Rectal smooth muscle tissue (tissue), 1 donor: Measurements from ENCODE around the gene KIF1A.

ENCODE experiments used
- H3K27ac ChIP-seq: one replicate; pipeline ENCODE4 v1.7.0; 2013; ENCODE audit warnings: low read depth, low read length, inconsistent platforms
- H3K27me3 ChIP-seq: one replicate; pipeline ENCODE4 v1.7.0; 2013; ENCODE audit warnings: low read length; ENCODE audit not compliant: control insufficient read depth, insufficient read depth
- H3K36me3 ChIP-seq: one replicate; pipeline ENCODE4 v1.7.0; 2013; ENCODE audit warnings: low read length; ENCODE audit not compliant: control insufficient read depth, insufficient read depth
- H3K4me1 ChIP-seq: one replicate; pipeline ENCODE4 v1.7.0; 2013; ENCODE audit warnings: low read length; ENCODE audit not compliant: control insufficient read depth, insufficient read depth
- H3K4me3 ChIP-seq: one replicate; pipeline ENCODE4 v1.7.0; 2013; ENCODE audit warnings: low read length
- H3K9ac ChIP-seq: one replicate; pipeline ENCODE4 v1.7.0; 2013; ENCODE audit warnings: low read length

Gene KIF1A

DNA sequence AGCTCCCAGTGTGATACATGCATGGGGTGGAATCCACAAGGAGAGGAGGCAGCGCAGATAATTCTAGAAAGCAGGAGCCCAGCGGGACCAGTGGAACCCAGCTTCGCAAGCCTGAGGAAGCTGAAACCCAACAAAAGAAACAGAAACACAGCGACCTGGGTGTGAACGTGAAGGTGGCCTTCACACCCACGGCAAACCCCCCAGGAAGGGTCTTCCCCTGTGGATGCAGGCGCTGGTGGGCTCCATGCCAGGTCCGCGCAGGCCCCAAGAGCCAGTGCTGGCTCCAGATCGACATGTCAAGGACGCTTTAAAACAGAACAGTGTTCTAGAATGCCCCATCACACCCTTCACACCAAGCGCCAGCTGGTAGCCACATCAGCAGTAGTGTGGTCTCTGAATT, 22.1 kb downstream of the KIF1A start:
- Histone ChIP-seq H3K4me1 (no peaks in the 10 kb centered on the region), H3K27me3 (no peaks in the 10 kb centered on the region), H3K36me3 (no peaks in the 10 kb centered on the region), H3K4me3 (no peak overlapping the region), H3K27ac (no peak overlapping the region), H3K9ac (no peak overlapping the region)

DNA sequence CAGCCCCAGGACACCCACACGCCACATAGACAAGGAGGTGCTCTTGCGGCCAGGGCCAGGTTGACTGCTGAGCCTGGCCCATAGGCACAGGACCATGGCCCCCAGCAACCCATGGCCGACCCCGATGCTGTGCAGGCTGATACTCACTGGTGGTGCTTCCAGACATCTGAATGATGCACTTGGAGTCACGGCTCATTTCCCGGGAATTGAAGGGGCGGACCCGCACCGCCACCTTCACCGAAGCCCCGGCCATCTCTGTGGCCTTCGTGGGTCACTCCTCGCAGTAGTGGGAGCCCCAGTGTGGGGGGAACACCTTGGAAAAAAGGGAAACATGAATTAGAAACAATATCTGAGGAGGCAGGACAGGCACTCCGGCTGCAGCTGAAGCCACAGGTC, 22.5 kb downstream of the KIF1A start:
- H3K27ac ChIP-seq = no peak overlapping the region
- no peak overlapping the region for H3K9ac ChIP-seq
- H3K4me1 ChIP-seq = no peaks in the 10 kb centered on the region
- no peak overlapping the region for H3K4me3 ChIP-seq
- no peaks in the 10 kb centered on the region for H3K36me3 ChIP-seq
- no peaks in the 10 kb centered on the region for H3K27me3 ChIP-seq

DNA sequence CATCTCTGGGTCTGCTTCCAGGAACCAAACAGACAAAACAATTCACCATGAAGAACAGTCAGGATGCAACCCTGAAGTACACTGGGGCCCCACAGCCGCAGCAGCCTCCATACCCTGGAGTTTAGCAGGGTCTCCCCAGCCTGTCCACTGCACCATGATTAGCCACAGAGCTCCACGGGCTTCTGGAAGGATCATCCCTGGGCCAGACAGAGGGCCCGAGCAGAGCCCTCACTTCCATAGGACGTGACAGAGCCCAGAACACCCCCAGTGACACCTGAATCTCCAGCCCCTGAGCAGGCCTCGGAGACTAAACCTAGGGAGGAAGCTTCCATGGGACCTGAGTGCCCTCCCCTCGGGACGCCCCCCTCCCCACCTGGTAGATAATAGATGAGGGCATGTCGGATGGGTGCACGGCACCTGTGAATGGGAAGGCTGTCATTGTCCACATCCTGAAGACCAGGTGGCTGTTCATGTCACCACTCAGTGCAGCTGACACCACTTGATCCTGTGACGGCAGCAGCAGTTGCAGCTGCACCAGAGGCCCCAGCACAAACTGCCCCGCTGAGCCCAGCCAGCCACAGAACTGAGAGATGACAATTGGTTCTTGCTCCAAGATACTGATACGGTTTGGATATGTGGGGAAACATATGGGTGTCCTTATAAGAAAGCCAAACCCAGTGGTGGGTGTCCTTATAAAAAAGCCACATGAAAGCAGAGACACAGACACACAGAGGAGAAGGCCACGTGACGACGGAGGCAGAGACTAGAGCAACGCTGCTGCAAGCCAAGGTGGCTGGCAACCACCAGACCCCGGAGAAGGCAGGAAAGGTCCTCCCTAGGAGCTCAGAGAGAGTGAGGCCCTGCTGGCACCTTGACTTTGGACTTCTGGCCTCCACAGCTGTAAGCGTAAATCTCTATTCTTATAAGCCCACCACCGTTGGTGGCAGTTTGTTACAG, 23.2 kb downstream of the KIF1A start:
- Histone ChIP-seq H3K4me1 (no peaks in the 10 kb centered on the region), H3K9ac (no peak overlapping the region), H3K27ac (no peak overlapping the region), H3K4me3 (no peak overlapping the region), H3K27me3 (no peaks in the 10 kb centered on the region), H3K36me3 (no peaks in the 10 kb centered on the region)

DNA sequence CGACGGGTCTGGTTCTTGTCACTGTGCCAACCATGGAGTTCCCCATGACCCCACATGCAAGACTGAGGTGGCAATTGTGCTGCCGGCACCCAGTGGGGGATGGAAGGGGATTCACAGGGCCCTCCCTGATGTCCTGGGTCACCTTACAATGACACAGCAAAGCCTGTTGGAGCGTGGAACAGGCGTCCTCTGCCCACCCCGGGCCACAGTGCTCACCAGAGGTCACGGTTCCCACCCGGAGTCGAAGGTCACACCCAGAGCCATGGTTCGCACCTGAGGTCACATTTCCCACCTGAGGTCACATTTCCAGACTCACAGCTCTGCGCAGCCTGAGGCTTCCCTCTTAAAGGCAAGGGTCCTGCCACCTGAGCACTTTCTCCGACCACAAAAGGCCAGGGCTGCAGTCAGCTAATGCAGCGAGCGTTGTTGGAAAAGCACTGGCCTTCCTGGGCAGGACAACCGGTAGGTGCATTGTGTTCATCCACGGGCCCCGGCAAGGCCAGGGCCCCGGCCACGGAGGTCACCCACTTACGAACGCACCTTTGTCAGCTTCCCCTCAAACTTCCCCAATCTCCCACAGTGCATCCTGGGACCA, 24.0 kb downstream of the KIF1A start:
- no peaks in the 10 kb centered on the region for H3K27me3 ChIP-seq
- no peaks in the 10 kb centered on the region for H3K4me1 ChIP-seq
- H3K36me3 ChIP-seq = no peaks in the 10 kb centered on the region
- no peak overlapping the region for H3K4me3 ChIP-seq
- H3K9ac ChIP-seq = no peak overlapping the region
- H3K27ac ChIP-seq = no peak overlapping the region

DNA sequence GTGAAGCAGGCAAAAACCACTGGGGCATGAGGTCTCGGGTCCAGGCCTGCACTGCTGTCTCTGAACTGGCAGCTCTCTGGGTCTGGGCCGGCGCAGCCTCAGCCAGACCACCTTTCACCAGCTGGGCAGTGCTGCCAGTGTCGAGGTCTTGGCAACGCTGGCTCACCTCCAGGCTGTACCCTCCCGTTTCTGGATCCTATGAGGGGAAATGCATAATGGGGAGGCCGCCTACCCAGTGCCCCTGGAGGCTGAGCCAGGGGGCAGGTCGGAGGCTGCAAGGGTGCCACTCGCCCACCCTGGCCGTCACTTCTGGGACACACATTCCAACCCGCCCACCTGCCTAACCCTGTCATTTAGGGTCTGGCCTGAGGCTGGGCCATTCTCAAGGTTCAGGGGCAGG, 24.6 kb downstream of the KIF1A start:
- no peak overlapping the region for H3K4me3 ChIP-seq
- H3K27ac ChIP-seq = no peak overlapping the region
- H3K9ac ChIP-seq = no peak overlapping the region
- no peaks in the 10 kb centered on the region for H3K36me3 ChIP-seq
- no peaks in the 10 kb centered on the region for H3K27me3 ChIP-seq
- no peaks in the 10 kb centered on the region for H3K4me1 ChIP-seq

DNA sequence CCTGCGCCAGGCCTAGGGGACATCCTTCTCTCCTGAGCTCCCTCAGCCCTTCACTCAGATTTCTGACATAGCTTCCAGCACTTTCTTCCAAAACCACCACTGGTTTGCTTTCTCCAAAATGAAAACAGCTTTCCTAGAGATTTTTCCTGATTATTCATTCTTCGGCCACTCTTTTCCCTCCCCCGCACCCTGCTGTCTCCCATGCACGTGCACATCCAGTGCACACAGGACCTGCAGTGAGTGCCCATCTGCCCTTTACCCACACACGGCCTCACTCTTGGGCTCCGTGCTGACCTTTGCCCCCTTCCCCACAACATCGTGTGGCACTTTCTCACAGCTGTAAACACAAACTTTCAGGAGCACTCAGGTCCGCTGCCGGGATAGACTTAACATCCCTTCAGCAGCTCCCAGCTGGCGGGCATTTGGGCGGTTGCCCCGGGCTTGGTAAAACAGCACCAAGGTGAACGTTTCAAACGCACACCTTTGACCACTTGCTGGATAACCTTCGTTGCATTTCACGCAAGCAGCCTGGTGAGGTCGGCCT, 25.8 kb downstream of the KIF1A start:
- Histone ChIP-seq H3K4me3 (no peak overlapping the region), H3K27ac (no peak overlapping the region), H3K9ac (no peak overlapping the region), H3K4me1 (no peaks in the 10 kb centered on the region), H3K36me3 (no peaks in the 10 kb centered on the region), H3K27me3 (peaks cover 3% of the 10 kb centered on the region)

DNA sequence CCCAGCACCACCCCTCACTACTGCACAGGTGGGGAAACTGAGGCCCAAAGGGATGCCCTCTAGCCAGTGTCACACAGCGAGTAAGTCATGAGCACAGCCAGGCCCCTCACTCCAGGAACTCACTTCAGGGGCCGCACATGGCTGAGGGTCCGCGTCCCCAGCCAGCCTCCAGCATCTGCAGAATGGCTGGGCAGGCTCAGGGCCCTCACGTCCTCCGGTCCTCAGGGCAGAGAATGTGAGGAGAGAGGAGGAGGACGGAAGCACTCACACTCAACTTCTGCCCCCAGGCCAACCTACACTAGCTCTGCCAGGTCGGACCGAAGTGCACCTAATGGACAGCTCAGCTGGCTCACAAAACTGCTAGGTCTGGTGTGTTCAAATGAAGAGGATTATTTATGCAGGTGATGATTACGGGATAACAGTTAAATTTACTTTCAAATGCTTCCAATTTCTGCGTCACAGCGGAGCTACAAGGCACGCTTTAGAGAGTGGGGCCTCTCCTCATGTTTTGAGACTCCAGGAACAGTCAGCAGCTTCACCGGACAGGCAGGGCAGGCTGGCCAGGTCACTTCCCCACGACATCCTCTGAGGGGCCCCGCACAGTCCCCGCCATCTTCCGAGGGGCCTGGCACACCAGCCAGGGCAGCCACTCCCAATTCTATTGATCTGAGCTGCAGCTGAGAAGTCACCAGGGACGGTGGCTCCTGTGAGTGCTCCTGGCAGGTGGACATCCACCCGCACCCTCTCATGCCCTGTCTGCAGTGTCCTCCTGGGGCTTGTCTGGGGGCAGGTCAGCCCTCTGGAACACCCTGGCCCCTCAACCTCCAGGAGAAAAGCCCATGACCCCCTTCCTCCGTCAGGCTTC, 26.5 kb downstream of the KIF1A start:
- Histone ChIP-seq H3K4me1 (no peaks in the 10 kb centered on the region), H3K27ac (no peak overlapping the region), H3K4me3 (no peak overlapping the region), H3K36me3 (no peaks in the 10 kb centered on the region), H3K9ac (no peak overlapping the region), H3K27me3 (peaks cover 3% of the 10 kb centered on the region)

DNA sequence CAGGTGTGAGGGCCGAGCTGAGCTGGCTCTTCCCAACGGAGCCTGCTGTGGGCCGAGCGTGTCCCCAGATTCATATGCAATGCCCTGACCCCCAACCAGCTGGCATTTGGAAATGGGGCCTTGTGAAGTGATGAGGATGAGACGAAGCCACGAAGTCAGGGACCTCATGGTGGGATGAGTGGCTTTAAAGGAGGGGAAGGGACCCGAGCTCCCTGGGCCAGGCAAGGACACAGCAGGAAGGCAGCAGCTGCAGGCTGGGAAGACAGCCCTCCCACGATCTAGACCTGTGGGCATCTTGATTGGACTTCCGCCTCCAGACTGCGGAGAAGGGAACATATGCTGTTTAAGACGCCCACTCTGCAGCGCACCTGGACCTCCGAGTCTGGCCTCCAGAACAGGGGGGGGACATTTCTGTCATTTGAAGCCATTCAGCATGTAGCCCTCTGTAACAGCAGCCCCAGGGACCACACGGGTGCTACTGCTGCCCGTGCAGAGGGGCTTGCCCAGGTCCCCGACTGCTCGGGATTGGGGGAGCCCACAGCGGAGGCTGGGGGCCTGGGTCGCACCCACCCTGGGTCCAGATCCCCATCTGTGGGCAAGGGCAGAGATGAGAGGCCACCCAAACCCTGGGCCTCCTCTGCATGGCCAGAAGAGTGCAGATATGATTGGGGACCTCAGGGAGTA, 27.2 kb downstream of the KIF1A start:
- H3K36me3 ChIP-seq = no peaks in the 10 kb centered on the region
- no peaks in the 10 kb centered on the region for H3K4me1 ChIP-seq
- H3K27ac ChIP-seq = no peak overlapping the region
- no peak overlapping the region for H3K9ac ChIP-seq
- no peak overlapping the region for H3K4me3 ChIP-seq
- H3K27me3 ChIP-seq = peaks cover 3% of the 10 kb centered on the region

DNA sequence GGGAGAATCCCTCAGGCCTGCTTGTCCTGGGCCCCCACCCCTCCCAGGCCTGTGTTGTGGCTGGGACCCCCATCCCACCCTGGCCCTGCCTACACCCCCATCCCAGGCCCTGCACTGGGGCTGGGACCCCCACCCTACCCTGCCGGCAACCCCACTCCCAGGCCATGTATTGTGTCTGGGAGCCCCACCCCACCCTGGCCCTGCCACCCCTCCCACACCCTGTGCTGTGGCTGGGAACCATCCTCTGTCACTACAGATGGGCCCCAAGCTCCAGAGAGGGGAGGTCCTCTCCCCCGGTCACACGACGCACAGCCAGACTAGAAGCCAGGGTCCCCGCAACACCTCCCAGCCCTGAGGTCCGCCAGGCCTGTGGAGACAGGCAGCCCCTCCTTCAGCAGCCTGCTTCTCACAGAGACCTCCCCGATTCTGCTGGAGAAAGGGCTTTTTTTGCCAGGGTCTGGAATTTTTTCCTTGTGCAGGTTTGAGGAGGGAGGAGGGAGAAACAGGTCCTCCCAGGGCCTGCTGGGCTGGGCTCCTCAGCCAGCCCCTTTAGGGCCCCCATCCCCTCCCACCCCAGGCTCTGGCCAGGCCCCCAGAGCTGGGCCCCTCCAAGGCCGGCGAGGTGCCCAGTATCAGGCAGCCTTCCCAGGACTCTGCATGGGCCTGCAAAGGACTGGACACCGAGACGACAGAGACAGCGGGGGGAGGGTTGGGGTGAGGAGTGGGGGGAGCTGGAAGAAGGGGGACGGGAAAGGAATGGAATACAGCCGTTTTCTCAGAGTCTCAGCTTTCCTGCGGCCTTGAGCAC, 28.0 kb downstream of the KIF1A start:
- Histone ChIP-seq H3K27ac (no peak overlapping the region), H3K27me3 (peaks cover 3% of the 10 kb centered on the region), H3K4me1 (no peaks in the 10 kb centered on the region), H3K9ac (no peak overlapping the region), H3K36me3 (no peaks in the 10 kb centered on the region), H3K4me3 (no peak overlapping the region)

DNA sequence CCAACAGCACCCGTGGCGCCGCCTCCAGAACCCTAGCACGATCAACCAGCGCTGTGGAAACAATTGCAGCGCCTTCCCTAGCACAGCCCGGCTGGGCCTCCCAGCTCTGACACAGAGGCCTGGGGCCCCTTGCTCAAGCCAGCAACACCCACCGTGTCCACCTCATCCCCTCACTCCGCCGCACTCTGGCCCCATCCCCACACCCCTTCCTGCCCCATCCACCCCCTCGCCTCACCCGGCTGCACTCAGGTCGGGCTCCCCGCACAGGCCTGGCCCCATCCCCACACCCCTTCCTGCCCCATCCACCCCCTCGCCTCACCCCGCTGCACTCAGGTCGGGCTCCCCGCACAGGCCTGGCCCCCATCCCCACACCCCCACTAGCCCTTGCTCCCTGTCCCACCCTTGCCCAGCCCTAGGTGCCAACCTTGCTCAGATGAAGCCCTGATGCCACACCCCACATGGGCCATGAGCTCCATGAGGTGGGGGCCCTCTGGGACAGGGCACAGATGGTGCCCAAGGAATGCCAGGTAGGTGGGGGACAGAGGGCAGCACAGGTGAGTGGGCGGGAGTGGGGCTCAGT, 28.7 kb downstream of the KIF1A start:
- H3K4me1 ChIP-seq = no peaks in the 10 kb centered on the region
- H3K36me3 ChIP-seq = no peaks in the 10 kb centered on the region
- peaks cover 3% of the 10 kb centered on the region for H3K27me3 ChIP-seq
- no peak overlapping the region for H3K4me3 ChIP-seq
- H3K9ac ChIP-seq = no peak overlapping the region
- no peak overlapping the region for H3K27ac ChIP-seq
